Gastrocnemius medialis (tissue), 4 donors: Measurements from ENCODE around the gene PTPRM. TPM values are rescaled to one million over a fixed set of nuclear protein-coding genes. Genes with fewer than 3 reads are reported as not detected.

Experiments
- ATAC-seq, 2 donors: fragments of 150-250 bp; one replicate each; pipeline ENCODE4 v1.9.1; 2016
- DNase-seq, 2 donors: peaks; one replicate each; pipeline ENCODE4 v3.0.0-alpha.2; 2019
- H3K27ac ChIP-seq, 4 donors: fragments of 200-600 bp; sonication (generic); 1 replicate in 1 of 4; 2 replicates in 3 of 4; pipeline ENCODE4 v1.5.1; 2016 to 2018; ENCODE audit warnings: mild to moderate bottlenecking in 2 of 4, moderate library complexity in 1 of 4
- H3K27me3 ChIP-seq, 3 donors: fragments of 200-600 bp; sonication (generic) in 2 of 3; 1 replicate in 1 of 3; 2 replicates in 2 of 3; pipeline versions ENCODE4 v1.5.1 to v1.6.0; 2016 to 2019; ENCODE audit warnings: mild to moderate bottlenecking in 1 of 3, moderate library complexity in 1 of 3
- H3K36me3 ChIP-seq, 2 donors: fragments of 200-600 bp; sonication (generic) in 1 of 2; one replicate each; pipeline ENCODE4 v1.5.1; 2017 to 2018
- H3K4me1 ChIP-seq, 2 donors: fragments of 200-600 bp; sonication (generic) in 1 of 2; one replicate each; pipeline ENCODE4 v1.5.1; 2016 to 2017; ENCODE audit warnings: mild to moderate bottlenecking in 2 of 2
- H3K4me3 ChIP-seq, 4 donors: fragments of 200-600 bp; sonication (generic) in 3 of 4; 1 replicate in 1 of 4; 2 replicates in 3 of 4; pipeline ENCODE4 v1.5.1; 2016 to 2019; ENCODE audit warnings: mild to moderate bottlenecking in 2 of 4
- H3K9me3 ChIP-seq, 3 donors: fragments of 200-600 bp; sonication (generic) in 2 of 3; 1 replicate in 1 of 3; 2 replicates in 2 of 3; pipeline ENCODE4 v1.5.1; 2016 to 2019
- CTCF ChIP-seq, 5 experiments: fragments of 450-650 bp in 3 of 5; fragments of 200-600 bp in 2 of 5; sonication (generic) in 2 of 5; IDR thresholded peaks in 4 of 5; conservative IDR thresholded peaks in 1 of 5; 1 replicate in 4 of 5; 2 replicates in 1 of 5; pipeline ENCODE4 v1.5.1; 2016 to 2019; ENCODE audit warnings: antibody characterized with exemption in 5 of 5, mild to moderate bottlenecking in 3 of 5, moderate library complexity in 3 of 5
- POLR2A ChIP-seq, 2 donors: fragments of 450-650 bp; IDR thresholded peaks; one replicate each; pipeline ENCODE4 v1.6.1; 2017; ENCODE audit warnings: antibody characterized with exemption in 2 of 2, mild to moderate bottlenecking in 2 of 2, moderate library complexity in 2 of 2
- in situ Hi-C, 4 donors: fragments of 200-750 bp; cut with MboI; loops; one replicate each; pipeline versions ENCODE4 v1.15.0 to v1.8.0; 2017; ENCODE audit warnings: low sequenced_read_pairs in 4 of 4
- intact Hi-C: fragments of 100-400 bp; cut with DNase I; formaldehyde crosslinking; loops from one replicate; pipeline ENCODE4 v1.15.1; 2023; ENCODE audit warnings: low total_unique reads
- total RNA-seq, 4 donors: library from RNA; depleted of rRNA; stranded (reverse); fragments of >200 nt; gene quantifications; one replicate each; pipeline versions ENCODE4 v1.1.0 to v1.2.3, GENCODE V29; 2016

The PTPRM gene
- total RNA-seq, 4 donors from 2014 or later: 52.6 to 79.3 (median 63.8) TPM

GRCh38 chr18:8330575-8330974 lies 763.5 kb downstream of the PTPRM start:
- no peak for DNase-seq

GRCh38 chr18:8332286-8332685 lies 765.2 kb downstream of the PTPRM start:
- in situ Hi-C loops (no loop called here), intact Hi-C loops (no loop called here)
- H3K4me3 ChIP-seq: no peak overlapping the region
- no peaks in the 10 kb centered on the region for H3K27me3 ChIP-seq
- DNase-seq (no peak), ATAC-seq (no peak)
- no peaks in the 10 kb centered on the region for H3K9me3 ChIP-seq
- H3K27ac ChIP-seq: no peak overlapping the region
- no peaks in the 10 kb centered on the region for H3K36me3 ChIP-seq
- H3K4me1 ChIP-seq: peaks cover 23 to 32% of the 10 kb centered on the region in 2 donors
- TF ChIP-seq CTCF (IDR thresholded peaks at IDR 0.05 in 4 of 5, conservative IDR thresholded peaks at IDR 0.05 in 1 of 5): no peak
- no peak for TF ChIP-seq POLR2A (IDR thresholded peaks at IDR 0.05)

More at GRCh38 chr18:8330575-8330974, 763.5 kb downstream of the PTPRM start:
- H3K27ac ChIP-seq: no peak overlapping the region
- no peaks in the 10 kb centered on the region for H3K9me3 ChIP-seq
- H3K27me3 ChIP-seq: no peaks in the 10 kb centered on the region
- TF ChIP-seq CTCF (IDR thresholded peaks at IDR 0.05 in 4 of 5, conservative IDR thresholded peaks at IDR 0.05 in 1 of 5) (no peak), POLR2A (IDR thresholded peaks at IDR 0.05) (no peak)
- intact Hi-C loops: no loop called here
- no peak for ATAC-seq
- no peaks in the 10 kb centered on the region for H3K36me3 ChIP-seq
- in situ Hi-C loops: no loop called here
- H3K4me3 ChIP-seq: no peak overlapping the region
- H3K4me1 ChIP-seq: peaks cover 27 to 37% of the 10 kb centered on the region in 2 donors

GRCh38 chr18:8333961-8334360 lies 766.8 kb downstream of the PTPRM start:
- intact Hi-C loops: no loop called here
- Histone ChIP-seq H3K27ac (no peak overlapping the region), H3K36me3 (no peaks in the 10 kb centered on the region), H3K27me3 (no peaks in the 10 kb centered on the region), H3K4me1 (peaks cover 8 to 15% of the 10 kb centered on the region in 2 donors), H3K9me3 (no peaks in the 10 kb centered on the region), H3K4me3 (no peak overlapping the region)
- no peak for ATAC-seq
- DNase-seq: no peak
- no peak for TF ChIP-seq POLR2A (IDR thresholded peaks at IDR 0.05)
- no peak for TF ChIP-seq CTCF (IDR thresholded peaks at IDR 0.05 in 4 of 5, conservative IDR thresholded peaks at IDR 0.05 in 1 of 5)
- in situ Hi-C loops: no loop called here

- H3K4me1 ChIP-seq: peaks cover 0 to 4% of the 10 kb centered on the region in 2 donors
- intact Hi-C loops: no loop called here
- no peaks in the 10 kb centered on the region for H3K9me3 ChIP-seq
- in situ Hi-C loops: no loop called here
- no peak for ATAC-seq
- no peak for TF ChIP-seq POLR2A (IDR thresholded peaks at IDR 0.05)
- no peak for TF ChIP-seq CTCF (IDR thresholded peaks at IDR 0.05 in 4 of 5, conservative IDR thresholded peaks at IDR 0.05 in 1 of 5)
- no peaks in the 10 kb centered on the region for H3K27me3 ChIP-seq
- no peak overlapping the region for H3K4me3 ChIP-seq
- H3K27ac ChIP-seq: no peak overlapping the region
- no peaks in the 10 kb centered on the region for H3K36me3 ChIP-seq
- DNase-seq: no peak
These were observed 770.1 kb downstream of the PTPRM start for GRCh38 chr18:8337211-8337610.

- Histone ChIP-seq H3K36me3 (no peaks in the 10 kb centered on the region), H3K27me3 (no peaks in the 10 kb centered on the region), H3K4me3 (no peak overlapping the region), H3K9me3 (no peaks in the 10 kb centered on the region), H3K4me1 (peaks cover 0 to 4% of the 10 kb centered on the region in 2 donors), H3K27ac (no peak overlapping the region)
- TF ChIP-seq POLR2A (IDR thresholded peaks at IDR 0.05) (no peak), CTCF (IDR thresholded peaks at IDR 0.05 in 4 of 5, conservative IDR thresholded peaks at IDR 0.05 in 1 of 5) (no peak)
- intact Hi-C loops (no loop called here), in situ Hi-C loops (no loop called here)
- no peak for DNase-seq
- ATAC-seq: no peak
These were observed 772.1 kb downstream of the PTPRM start for GRCh38 chr18:8339210-8339609.
